Hepatic stellate cell (primary cell): Measurements from ENCODE around the gene KCNK7.

Experiments
- DNase-seq: peaks from one replicate; pipeline ENCODE4 v3.0.0; 2011; ENCODE audit warnings: low spot score

KCNK7 gene

DNA sequence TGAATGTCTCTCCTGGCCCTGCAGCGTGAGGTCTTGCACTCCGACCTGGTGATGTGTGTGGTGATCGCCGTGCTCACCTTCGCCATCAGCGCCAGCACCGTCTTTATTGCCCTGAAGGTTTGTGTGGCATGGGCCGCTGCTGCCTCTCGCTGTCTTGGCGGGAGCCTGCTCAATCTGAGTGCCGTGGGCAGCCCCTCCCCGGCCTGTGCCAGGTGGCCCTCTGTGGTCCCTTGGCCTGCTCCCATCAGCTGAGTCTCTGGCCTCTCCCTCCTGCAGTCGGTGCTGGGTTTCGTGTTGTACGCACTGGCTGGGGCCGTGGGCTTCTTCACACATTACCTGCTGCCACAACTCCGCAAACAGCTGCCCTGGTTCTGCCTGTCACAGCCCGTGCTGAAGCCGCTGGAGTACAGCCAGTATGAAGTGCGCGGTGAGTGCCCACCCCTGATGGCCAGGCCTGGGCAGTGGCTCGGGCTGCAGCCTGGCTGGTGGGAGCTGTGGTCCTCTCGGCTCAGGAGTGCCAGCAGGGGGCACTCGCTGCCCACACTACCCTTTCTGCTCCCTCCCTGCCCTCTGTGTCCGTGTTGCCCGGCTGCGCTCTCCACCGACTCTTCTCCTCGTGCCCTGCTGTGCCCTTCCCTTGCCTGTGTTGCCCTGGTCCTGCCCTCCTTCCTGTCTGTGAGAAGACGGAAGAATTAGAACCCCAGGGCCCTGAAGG, 30.2 kb upstream of the KCNK7 start:
- no peak for DNase-seq

DNA sequence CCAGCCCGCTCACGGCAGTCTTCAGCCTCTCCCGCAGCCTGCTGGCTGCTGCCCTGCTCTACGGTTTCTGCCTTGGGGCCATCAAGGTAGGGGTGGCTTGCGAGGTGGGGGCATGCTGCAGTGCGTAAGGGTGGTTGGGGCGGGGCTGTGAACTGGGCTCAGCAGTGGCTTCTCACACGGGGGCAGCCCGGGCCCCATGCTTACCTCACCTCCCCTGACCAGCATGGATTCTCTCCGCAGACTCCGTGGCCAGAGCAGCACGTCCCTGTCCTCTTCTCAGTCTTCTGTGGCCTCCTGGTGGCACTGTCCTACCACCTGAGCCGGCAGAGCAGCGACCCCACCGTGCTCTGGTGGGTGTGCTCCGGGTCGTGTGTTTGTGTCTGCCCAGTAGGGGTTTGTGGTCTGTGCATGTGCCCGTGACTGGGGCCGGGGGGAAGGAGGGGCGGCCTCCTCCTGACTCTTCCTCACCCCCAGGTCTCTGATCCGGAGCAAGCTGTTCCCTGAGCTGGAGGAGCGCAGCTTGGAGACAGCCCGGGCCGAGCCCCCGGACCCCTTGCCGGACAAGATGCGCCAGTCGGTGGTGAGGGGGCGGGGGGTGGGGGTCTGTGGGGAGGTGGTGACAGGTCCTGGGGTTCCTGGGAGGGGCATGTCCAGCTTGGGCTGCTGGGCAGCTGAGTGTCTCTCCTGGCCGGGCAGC, 29.5 kb upstream of the KCNK7 start:
- DNase-seq, result no peak

- no peak for DNase-seq
These were observed 28.4 kb upstream of the KCNK7 start for GRCh38 chr11:65623852-65624616.

- no peak for DNase-seq
These were observed 27.6 kb upstream of the KCNK7 start for GRCh38 chr11:65623177-65623576.

- DNase-seq, result no peak
These were observed 26.4 kb upstream of the KCNK7 start for GRCh38 chr11:65622011-65622410.

GRCh38 chr11:65621460-65621859, 25.9 kb upstream of the KCNK7 start:
- DNase-seq, result no peak

- DNase-seq, result no peak
These were observed 25.1 kb upstream of the KCNK7 start for GRCh38 chr11:65620666-65621065.

GRCh38 chr11:65619281-65619928, 23.8 kb upstream of the KCNK7 start:
- no peak for DNase-seq

DNA sequence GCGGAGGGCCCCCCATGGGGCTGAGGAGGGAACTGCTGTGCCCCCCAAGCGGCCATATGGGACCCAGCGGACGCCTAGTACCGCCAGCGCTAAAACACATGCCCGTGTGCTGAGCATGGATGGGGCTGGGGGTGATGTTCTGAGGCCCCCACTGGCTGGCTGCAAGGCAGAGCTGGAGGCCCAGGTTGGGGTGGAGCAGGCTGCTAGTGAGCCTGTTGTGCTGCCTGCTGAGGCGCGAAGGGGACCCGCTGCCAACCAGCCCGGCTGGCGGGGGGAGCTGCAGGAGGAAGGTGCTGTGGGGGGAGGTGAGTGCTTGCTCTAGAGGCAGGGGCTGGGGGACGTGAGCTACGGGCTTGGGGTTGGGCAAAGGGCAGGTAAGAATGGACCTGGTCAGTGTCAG, 23.2 kb upstream of the KCNK7 start:
- DNase-seq, result no peak

DNA sequence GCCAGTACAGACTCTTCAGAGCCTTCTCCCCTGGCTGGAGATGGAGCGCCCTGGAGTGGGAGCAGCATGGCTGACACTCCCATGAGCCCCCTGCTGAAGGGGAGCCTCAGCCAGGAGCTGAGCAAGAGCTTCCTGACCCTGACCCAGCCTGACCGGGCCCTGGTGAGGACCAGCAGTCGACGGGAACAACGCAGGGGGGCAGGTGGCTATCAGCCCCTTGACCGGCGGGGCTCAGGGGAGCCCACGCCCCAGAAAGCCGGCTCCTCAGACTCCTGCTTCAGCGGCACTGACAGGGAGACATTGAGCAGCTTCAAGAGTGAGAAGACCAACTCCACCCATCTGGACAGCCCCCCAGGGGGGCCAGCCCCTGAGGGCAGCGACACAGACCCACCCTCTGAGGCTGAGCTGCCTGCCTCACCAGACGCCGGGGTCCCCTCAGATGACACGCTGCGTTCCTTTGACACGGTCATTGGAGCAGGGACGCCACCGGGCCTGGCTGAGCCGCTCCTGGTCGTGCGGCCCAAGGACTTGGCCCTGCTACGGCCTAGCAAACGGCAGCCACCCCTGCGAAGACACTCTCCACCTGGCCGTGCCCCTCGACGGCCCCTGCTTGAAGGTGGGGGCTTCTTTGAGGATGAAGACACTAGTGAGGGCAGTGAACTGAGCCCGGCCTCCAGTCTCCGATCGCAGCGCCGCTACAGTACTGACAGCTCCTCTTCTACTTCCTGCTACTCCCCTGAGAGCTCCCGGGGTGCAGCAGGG, 22.6 kb upstream of the KCNK7 start:
- DNase-seq, result no peak

GRCh38 chr11:65617136-65617850, 21.7 kb upstream of the KCNK7 start:
- no peak for DNase-seq

DNA sequence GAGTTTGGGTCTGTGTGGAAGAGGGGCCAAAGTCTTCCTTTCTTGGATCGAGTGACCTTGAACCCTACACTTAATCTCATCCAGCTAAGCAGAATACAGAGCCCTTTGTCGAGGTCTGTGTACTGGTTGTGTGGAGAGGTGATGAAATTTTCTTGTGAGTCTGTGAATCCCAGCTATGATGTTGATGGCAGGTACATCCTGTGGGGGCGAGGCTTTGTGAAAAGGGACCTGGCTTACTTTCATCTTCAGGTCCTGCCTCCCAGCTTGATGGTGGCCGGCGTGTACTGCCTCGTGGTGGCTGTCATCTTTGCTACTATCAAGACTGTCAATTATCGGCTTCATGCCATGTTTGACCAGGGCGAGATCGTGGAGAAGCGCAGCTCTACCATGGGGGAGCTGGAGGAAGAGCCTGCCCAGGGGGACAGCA, 21.0 kb upstream of the KCNK7 start:
- no peak for DNase-seq

GRCh38 chr11:65615950-65616574, 20.5 kb upstream of the KCNK7 start:
- no peak for DNase-seq

DNA sequence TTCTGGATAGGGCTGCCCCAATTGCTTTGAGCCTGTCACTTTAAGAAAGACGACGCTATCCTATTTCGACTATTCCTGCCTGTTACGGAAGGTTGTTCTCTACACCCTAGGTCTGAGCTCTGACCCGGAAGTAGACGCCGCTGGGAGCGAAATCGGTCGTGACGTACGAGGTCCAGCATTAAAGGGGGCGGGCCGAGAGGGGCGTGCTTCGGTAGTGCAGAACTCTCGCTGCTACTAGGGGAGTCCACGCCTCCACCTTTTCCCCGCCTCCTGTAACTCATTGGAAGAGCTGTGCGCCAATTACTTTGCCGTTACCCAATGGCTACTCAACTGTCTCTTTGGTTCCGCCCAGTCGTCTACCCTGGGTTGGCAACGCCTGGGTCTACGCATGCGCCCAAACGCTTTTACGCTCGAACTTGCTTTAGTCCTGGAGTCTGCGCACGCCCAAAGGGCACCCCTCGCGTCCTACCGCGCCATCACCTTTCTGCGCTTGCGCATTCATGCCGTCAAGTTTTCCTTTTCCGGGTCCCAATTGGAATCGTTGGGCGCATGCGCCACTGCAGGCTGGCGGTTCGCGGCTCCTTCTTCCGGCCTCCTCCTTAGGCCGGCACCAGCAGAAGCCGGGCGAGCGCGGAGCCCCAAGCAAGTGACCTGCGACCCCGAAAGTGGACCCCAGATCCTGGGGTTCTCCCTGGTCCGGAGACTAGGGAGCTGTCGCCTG, 19.8 kb upstream of the KCNK7 start, which contains the start of gene PCNX3:
TSS of gene PCNX3 (plus strand) at position 548 of the 721 bp plus-strand sequence. CDS start 536 bp downstream, outside the sequence.
- DNase-seq, result peak; percentile 100

DNA sequence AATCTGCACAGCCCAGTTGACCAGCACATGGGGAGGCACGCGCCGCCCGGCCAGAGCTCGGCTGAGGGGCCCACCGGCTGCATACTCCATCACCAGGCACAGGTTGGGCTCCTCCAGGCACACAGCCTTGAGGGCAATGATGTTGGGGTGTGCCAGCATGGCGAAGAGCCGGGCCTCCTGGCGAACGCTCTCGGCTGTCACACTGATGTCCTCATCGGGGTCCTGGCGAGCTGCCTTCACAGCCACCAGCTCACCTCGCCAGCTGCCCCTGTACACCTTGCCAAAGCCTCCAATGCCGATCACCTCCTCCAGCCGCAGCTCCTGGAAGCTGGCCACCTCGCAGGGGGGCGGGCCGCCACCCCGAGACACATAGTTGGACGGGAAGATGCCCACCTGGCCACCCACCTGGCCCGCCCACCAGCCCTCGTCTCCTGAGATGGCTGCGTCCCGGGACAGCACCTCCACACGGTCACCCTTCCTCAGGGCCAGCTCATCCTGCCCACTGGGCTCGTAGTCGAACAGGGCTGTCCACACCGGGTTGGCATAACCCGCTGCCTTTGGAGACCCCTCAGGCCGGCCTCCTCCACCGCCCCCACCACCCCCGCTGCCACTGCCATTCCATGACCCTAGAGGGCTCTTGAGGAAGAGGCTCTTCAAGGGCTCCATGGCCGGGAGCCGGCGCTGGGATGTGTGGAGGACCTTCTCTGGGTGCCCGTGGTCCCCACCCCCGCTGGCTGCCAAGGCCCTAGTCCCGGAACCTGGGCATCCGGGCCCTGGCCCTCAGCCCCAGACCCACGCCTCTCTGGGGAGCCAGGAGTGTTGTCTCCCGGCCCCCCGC, 17.7 kb upstream of the KCNK7 start:
- peak; percentile 62 for DNase-seq

DNA sequence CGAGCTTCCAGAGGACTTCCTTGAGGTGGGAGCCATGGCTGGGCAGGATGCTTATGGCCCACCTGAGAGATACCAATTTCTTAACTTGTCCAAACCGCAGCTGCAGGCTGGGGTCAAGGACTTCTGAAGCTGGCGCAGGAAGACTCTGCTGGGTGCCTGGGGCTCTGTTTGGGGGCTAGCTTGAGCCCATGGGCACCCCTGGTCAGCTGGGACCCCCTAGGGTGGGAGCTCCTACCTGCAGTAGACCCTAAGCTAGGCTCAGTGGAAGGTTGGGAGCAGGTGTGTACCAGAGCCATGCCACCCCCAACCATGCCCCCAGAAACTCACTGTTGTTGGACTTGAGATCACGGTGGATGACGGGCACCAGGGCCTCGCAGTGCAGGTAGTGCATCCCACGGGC, 17.1 kb upstream of the KCNK7 start:
- no peak for DNase-seq

DNA sequence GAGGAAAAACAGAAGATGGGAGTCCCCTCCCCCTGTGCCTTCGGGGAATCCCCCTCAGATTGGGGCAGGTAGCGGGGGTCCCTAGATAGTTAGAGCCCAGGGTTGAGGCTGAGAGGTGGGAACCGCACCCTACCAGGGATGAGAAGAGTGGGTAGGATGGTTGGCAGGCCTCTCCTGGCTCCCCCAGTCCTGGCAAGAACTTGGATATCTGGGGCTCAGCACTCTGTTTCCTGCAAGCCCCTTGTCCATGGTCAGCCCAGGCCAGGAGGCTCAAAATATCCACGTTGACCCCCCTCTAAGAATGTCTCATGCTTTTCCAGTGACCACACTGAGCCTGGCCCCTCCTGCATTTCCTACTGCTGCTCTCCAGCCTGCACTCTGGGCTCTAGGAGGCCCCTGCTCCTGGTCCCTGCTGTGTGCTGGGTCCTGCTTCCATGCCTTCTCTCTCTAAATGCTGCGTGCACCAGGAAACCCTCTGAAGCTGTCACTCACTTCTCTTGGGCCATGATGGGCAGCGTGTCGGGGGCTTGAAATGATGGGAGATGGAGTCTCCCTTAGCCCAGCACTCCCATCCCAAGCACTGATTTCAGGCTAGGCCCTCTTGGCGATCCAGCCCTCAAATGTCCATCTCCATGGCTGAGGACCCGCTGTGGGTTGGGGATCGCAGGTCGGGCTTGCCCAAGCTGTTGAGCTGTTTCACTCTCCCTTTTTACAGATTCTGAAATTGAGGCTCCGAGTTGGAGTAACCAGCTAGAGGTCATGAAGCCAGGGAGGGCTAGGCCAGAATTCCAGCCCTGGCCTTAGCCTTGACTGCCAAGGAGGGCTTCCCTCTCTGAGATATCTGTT, 16.4 kb upstream of the KCNK7 start:
- DNase-seq, result no peak
